Measurements from ENCODE around the gene DNAJC17. TPM values are rescaled to one million over a fixed set of nuclear protein-coding genes. Genes with fewer than 3 reads are reported as not detected.

DNAJC17 gene
- total and polyA plus RNA-seq, 2 donors (not counting 1 experiment from before 2014, with no cell fraction given): 30.5 to 46.1 TPM

- intact Hi-C loops (cut with micrococcal nuclease): loop anchor here (1.0 kb wide), 5 partner anchors 13 to 125 kb away; partner anchors contain the start of genes DNAJC17, RMDN3, VPS18 and ZFYVE19
- peak within 1 kb of the TSS; percentile 36 for H3K9ac ChIP-seq (ENCODE audit: low read length)
- peaks cover 0 to 27% of the 10 kb centered on the region in 2 experiments for H3K36me3 ChIP-seq (replicated peaks in 1 of 2; ENCODE audit: control extremely low read depth in 1 of 2, control insufficient read depth in 1 of 2, extremely low read depth in 1 of 2, insufficient read depth in 2 of 2, low read length in 1 of 2)
Observed at GRCh38 chr15:40769274-40770146, 37.8 kb downstream of the DNAJC17 start, which contains the start of gene C15orf62. Gene C15orf62 (plus strand): TSS chr15:40769980. CDS start chr15:40770496, 516 bp downstream.

More at GRCh38 chr15:40769274-40770146, 37.8 kb downstream of the DNAJC17 start, which contains the start of gene C15orf62:
- 6% methylated on average over 23 of the region's 28 CpGs for WGBS (ENCODE audit: insufficient coverage)
- no peaks in the 10 kb centered on the region for H3K79me2 ChIP-seq (ENCODE audit: control insufficient read depth, insufficient read depth, low read length)
- peak within 1 kb of the TSS; percentile 42 to 78 for H3K27ac ChIP-seq (ENCODE audit: low read length in 2 of 2)
- ChIA-PET CTCF (interaction anchor here (0.7 to 9.6 kb wide), 13 partner anchors 8 to 250 kb away, joined by 3 to 99 read pairs (median 5); partner anchors contain the start of genes RAD51 and VPS18), POLR2A (interaction anchor here (0.5 to 3.1 kb wide), 11 partner anchors 9 to 329 kb away, joined by 3 to 14 read pairs (median 4); partner anchors contain the start of genes BAHD1, CCDC32, RAD51 and RMDN3)
- H3K4me3 Mint-ChIP-seq: peak within 1 kb of the TSS; percentile 88
- no peaks in the 10 kb centered on the region for H4K20me1 ChIP-seq (ENCODE audit: control insufficient read depth, insufficient read depth, low read length, poor library complexity, severe bottlenecking)
- peak within 1 kb of the TSS; percentile 51 for H2AFZ ChIP-seq (ENCODE audit: insufficient read depth, low read depth, low read length, poor library complexity, severe bottlenecking)
- no peaks in the 10 kb centered on the region for H3K27me3 Mint-ChIP-seq
- ATAC-seq (ENCODE audit: low read depth): peak; percentile 82
- TF ChIP-seq CTCF (IDR thresholded peaks at IDR 0.05): no peak
- TF ChIP-seq EZH2 (IDR thresholded peaks at IDR 0.05; ENCODE audit: borderline replicate concordance, insufficient read depth, low read depth, low read length, poor library complexity, severe bottlenecking): no peak
- DNase-seq: peak; percentile 85
- H3K27me3 ChIP-seq (replicated peaks in 1 of 4; ENCODE audit: control extremely low read depth in 1 of 4, control insufficient read depth in 3 of 4, insufficient read depth in 4 of 4, low read length in 3 of 4): no peaks in the 10 kb centered on the region
- H3K4me2 ChIP-seq (replicated peaks; ENCODE audit: low read depth, low read length, poor library complexity, severe bottlenecking): peak within 1 kb of the TSS; percentile 80
- no peaks in the 10 kb centered on the region for H3K9me3 Mint-ChIP-seq (ENCODE audit: insufficient read depth)
- H3K4me3 ChIP-seq (ENCODE audit: control extremely low read depth in 1 of 5, extremely low read depth in 1 of 5, insufficient read depth in 1 of 5, low read depth in 2 of 5, low read length in 4 of 5): peak within 1 kb of the TSS in 4 of 5 experiments; percentile 15 to 52 (median 38)
- H3K4me1 ChIP-seq (ENCODE audit: control insufficient read depth in 2 of 2, insufficient read depth in 2 of 2, low read length in 2 of 2): peaks cover 45 to 56% of the 10 kb centered on the region in 2 donors
- peaks cover 51% of the 10 kb centered on the region for H3K4me1 Mint-ChIP-seq
- no peaks in the 10 kb centered on the region for H3K9me3 ChIP-seq (ENCODE audit: control extremely low read depth in 1 of 3, control insufficient read depth in 2 of 3, insufficient read depth in 1 of 3, low read length in 2 of 3)
- H3K27ac Mint-ChIP-seq: peak within 1 kb of the TSS; percentile 95
